ENCODE data around the gene SMIM35.

SMIM35 gene

GRCh38 chr11:118079491-118079890 is 7.3 kb downstream of the SMIM35 start:
- Histone ChIP-seq H3K36me3 (ENCODE audit: control insufficient read depth, insufficient read depth, low read length) (no peaks in the 10 kb centered on the region), H3K4me1 (ENCODE audit: control insufficient read depth, insufficient read depth, low read length, poor library complexity, severe bottlenecking) (no peaks in the 10 kb centered on the region), H3K4me3 (ENCODE audit: extremely low read depth, insufficient read depth, low read length, poor library complexity, severe bottlenecking) (no peak overlapping the region), H3K9me3 (ENCODE audit: control insufficient read depth, low read length) (no peaks in the 10 kb centered on the region), H3K27ac (ENCODE audit: low read depth, low read length, severe bottlenecking) (no peak overlapping the region)
- 92% methylated on average over 10 of the region's 10 CpGs for WGBS, 2 experiments (ENCODE audit: insufficient coverage in 2 of 2)

- Histone ChIP-seq H3K9me3 (ENCODE audit: control insufficient read depth, low read length) (no peaks in the 10 kb centered on the region), H3K4me1 (ENCODE audit: control insufficient read depth, insufficient read depth, low read length, poor library complexity, severe bottlenecking) (no peaks in the 10 kb centered on the region), H3K36me3 (ENCODE audit: control insufficient read depth, insufficient read depth, low read length) (no peaks in the 10 kb centered on the region), H3K27ac (ENCODE audit: low read depth, low read length, severe bottlenecking) (no peak overlapping the region), H3K4me3 (ENCODE audit: extremely low read depth, insufficient read depth, low read length, poor library complexity, severe bottlenecking) (no peak overlapping the region)
- 89 to 90% methylated on average over 4 of the region's 5 CpGs for WGBS, 2 experiments (ENCODE audit: insufficient coverage in 2 of 2)
These were observed 7.8 kb downstream of the SMIM35 start for GRCh38 chr11:118078911-118079411.

- 92 to 96% methylated on average over 6 of the region's 7 CpGs for WGBS, 2 experiments (ENCODE audit: insufficient coverage in 2 of 2)
These were observed 9.9 kb downstream of the SMIM35 start, which contains the start of gene TMPRSS4 for GRCh38 chr11:118076754-118077281. TMPRSS4 (plus strand) TSS chr11:118077078; CDS start chr11:118077303, 225 bp downstream.

GRCh38 chr11:118074785-118075184 is 12.0 kb downstream of the SMIM35 start:
- no peaks in the 10 kb centered on the region for H3K9me3 ChIP-seq (ENCODE audit: control insufficient read depth, low read length)
- H3K27ac ChIP-seq (ENCODE audit: low read depth, low read length, severe bottlenecking): no peak overlapping the region
- H3K4me3 ChIP-seq (ENCODE audit: extremely low read depth, insufficient read depth, low read length, poor library complexity, severe bottlenecking): no peak overlapping the region
- H3K36me3 ChIP-seq (ENCODE audit: control insufficient read depth, insufficient read depth, low read length): no peaks in the 10 kb centered on the region
- H3K4me1 ChIP-seq (ENCODE audit: control insufficient read depth, insufficient read depth, low read length, poor library complexity, severe bottlenecking): no peaks in the 10 kb centered on the region
- 50 to 61% methylated on average over 2 of the region's 2 CpGs for WGBS, 2 experiments (ENCODE audit: insufficient coverage in 2 of 2)

More at GRCh38 chr11:118076754-118077281, 9.9 kb downstream of the SMIM35 start, which contains the start of gene TMPRSS4:
- Histone ChIP-seq H3K9me3 (ENCODE audit: control insufficient read depth, low read length) (no peaks in the 10 kb centered on the region), H3K4me3 (ENCODE audit: extremely low read depth, insufficient read depth, low read length, poor library complexity, severe bottlenecking) (no peak within 1 kb of the TSS), H3K36me3 (ENCODE audit: control insufficient read depth, insufficient read depth, low read length) (no peaks in the 10 kb centered on the region), H3K4me1 (ENCODE audit: control insufficient read depth, insufficient read depth, low read length, poor library complexity, severe bottlenecking) (no peaks in the 10 kb centered on the region), H3K27ac (ENCODE audit: low read depth, low read length, severe bottlenecking) (no peak within 1 kb of the TSS)

- no peaks in the 10 kb centered on the region for H3K36me3 ChIP-seq (ENCODE audit: control insufficient read depth, insufficient read depth, low read length)
- no peaks in the 10 kb centered on the region for H3K4me1 ChIP-seq (ENCODE audit: control insufficient read depth, insufficient read depth, low read length, poor library complexity, severe bottlenecking)
- H3K27ac ChIP-seq (ENCODE audit: low read depth, low read length, severe bottlenecking): no peak overlapping the region
- WGBS, 2 experiments (ENCODE audit: insufficient coverage in 2 of 2): 79 to 86% methylated on average over 9 to 10 of the region's 11 CpGs
- no peak overlapping the region for H3K4me3 ChIP-seq (ENCODE audit: extremely low read depth, insufficient read depth, low read length, poor library complexity, severe bottlenecking)
- H3K9me3 ChIP-seq (ENCODE audit: control insufficient read depth, low read length): no peaks in the 10 kb centered on the region
These were observed 12.6 kb downstream of the SMIM35 start for GRCh38 chr11:118074091-118074685.

GRCh38 chr11:118073554-118073953 is 13.2 kb downstream of the SMIM35 start:
- 77 to 90% methylated on average over 5 to 6 of the region's 9 CpGs for WGBS, 2 experiments (ENCODE audit: insufficient coverage in 2 of 2)
- Histone ChIP-seq H3K27ac (ENCODE audit: low read depth, low read length, severe bottlenecking) (no peak overlapping the region), H3K36me3 (ENCODE audit: control insufficient read depth, insufficient read depth, low read length) (no peaks in the 10 kb centered on the region), H3K9me3 (ENCODE audit: control insufficient read depth, low read length) (no peaks in the 10 kb centered on the region), H3K4me3 (ENCODE audit: extremely low read depth, insufficient read depth, low read length, poor library complexity, severe bottlenecking) (no peak overlapping the region), H3K4me1 (ENCODE audit: control insufficient read depth, insufficient read depth, low read length, poor library complexity, severe bottlenecking) (no peaks in the 10 kb centered on the region)

GRCh38 chr11:118071416-118072030 is 15.2 kb downstream of the SMIM35 start:
- no peaks in the 10 kb centered on the region for H3K36me3 ChIP-seq (ENCODE audit: control insufficient read depth, insufficient read depth, low read length)
- H3K9me3 ChIP-seq (ENCODE audit: control insufficient read depth, low read length): no peaks in the 10 kb centered on the region
- H3K4me1 ChIP-seq (ENCODE audit: control insufficient read depth, insufficient read depth, low read length, poor library complexity, severe bottlenecking): no peaks in the 10 kb centered on the region
- no peak overlapping the region for H3K27ac ChIP-seq (ENCODE audit: low read depth, low read length, severe bottlenecking)
- 82 to 94% methylated on average over 2 to 3 of the region's 3 CpGs for WGBS, 2 experiments (ENCODE audit: insufficient coverage in 2 of 2)
- H3K4me3 ChIP-seq (ENCODE audit: extremely low read depth, insufficient read depth, low read length, poor library complexity, severe bottlenecking): no peak overlapping the region

- Histone ChIP-seq H3K27ac (ENCODE audit: low read depth, low read length, severe bottlenecking) (no peak overlapping the region), H3K4me3 (ENCODE audit: extremely low read depth, insufficient read depth, low read length, poor library complexity, severe bottlenecking) (no peak overlapping the region), H3K4me1 (ENCODE audit: control insufficient read depth, insufficient read depth, low read length, poor library complexity, severe bottlenecking) (no peaks in the 10 kb centered on the region), H3K36me3 (ENCODE audit: control insufficient read depth, insufficient read depth, low read length) (no peaks in the 10 kb centered on the region), H3K9me3 (ENCODE audit: control insufficient read depth, low read length) (no peaks in the 10 kb centered on the region)
- 80 to 89% methylated on average over 4 to 9 of the region's 10 CpGs for WGBS, 2 experiments (ENCODE audit: insufficient coverage in 2 of 2)
These were observed 17.7 kb downstream of the SMIM35 start for GRCh38 chr11:118068945-118069612.

- Histone ChIP-seq H3K4me3 (ENCODE audit: extremely low read depth, insufficient read depth, low read length, poor library complexity, severe bottlenecking) (no peak overlapping the region), H3K27ac (ENCODE audit: low read depth, low read length, severe bottlenecking) (no peak overlapping the region), H3K9me3 (ENCODE audit: control insufficient read depth, low read length) (no peaks in the 10 kb centered on the region), H3K4me1 (ENCODE audit: control insufficient read depth, insufficient read depth, low read length, poor library complexity, severe bottlenecking) (no peaks in the 10 kb centered on the region), H3K36me3 (ENCODE audit: control insufficient read depth, insufficient read depth, low read length) (no peaks in the 10 kb centered on the region)
- WGBS, 2 experiments (ENCODE audit: insufficient coverage in 2 of 2): 76 to 84% methylated on average over 22 to 24 of the region's 24 CpGs
These were observed 18.4 kb downstream of the SMIM35 start for GRCh38 chr11:118068206-118068944.

- WGBS, 2 experiments (ENCODE audit: insufficient coverage in 2 of 2): 88 to 91% methylated on average over 6 to 7 of the region's 8 CpGs
- no peak overlapping the region for H3K4me3 ChIP-seq (ENCODE audit: extremely low read depth, insufficient read depth, low read length, poor library complexity, severe bottlenecking)
These were observed 19.8 kb downstream of the SMIM35 start for GRCh38 chr11:118067006-118067405.

More at GRCh38 chr11:118067006-118067405, 19.8 kb downstream of the SMIM35 start:
- Histone ChIP-seq H3K4me1 (ENCODE audit: control insufficient read depth, insufficient read depth, low read length, poor library complexity, severe bottlenecking) (no peaks in the 10 kb centered on the region), H3K36me3 (ENCODE audit: control insufficient read depth, insufficient read depth, low read length) (no peaks in the 10 kb centered on the region), H3K27ac (ENCODE audit: low read depth, low read length, severe bottlenecking) (no peak overlapping the region), H3K9me3 (ENCODE audit: control insufficient read depth, low read length) (no peaks in the 10 kb centered on the region)

Measured in mesodermal cell (in vitro differentiated cells).